Lower lobe of right lung (tissue), 2 donors: ENCODE results near the gene TAMALIN. TPM values are rescaled to one million over a fixed set of nuclear protein-coding genes. Genes with fewer than 3 reads are reported as not detected.

ENCODE experiments used
- ATAC-seq, 2 donors: fragments of 200-7000 bp; cut with Tn5 transposase; one replicate each; pipeline ENCODE4 v1.9.1; 2020 to 2022; ENCODE audit warnings: mild to moderate bottlenecking in 2 of 2, moderate library complexity in 2 of 2
- DNase-seq: peaks from one replicate; pipeline ENCODE4 v3.0.0-alpha.2; 2020
- H3K27ac ChIP-seq: fragments of 200-600 bp; one replicate; pipeline ENCODE4 v1.8.0; 2022
- H3K27me3 ChIP-seq: fragments of 200-600 bp; one replicate; pipeline ENCODE4 v1.8.0; 2022; ENCODE audit warnings: low read depth
- H3K36me3 ChIP-seq: fragments of 200-600 bp; one replicate; pipeline ENCODE4 v1.8.0; 2022; ENCODE audit warnings: mild to moderate bottlenecking
- H3K4me1 ChIP-seq: fragments of 200-600 bp; one replicate; pipeline ENCODE4 v1.8.0; 2022
- H3K4me3 ChIP-seq: fragments of 200-600 bp; one replicate; pipeline ENCODE4 v1.8.0; 2022; ENCODE audit warnings: mild to moderate bottlenecking
- H3K9me3 ChIP-seq: fragments of 200-600 bp; one replicate; pipeline ENCODE4 v1.8.0; 2022
- intact Hi-C: fragments of 100-400 bp; cut with DNase I; formaldehyde crosslinking; loops from one replicate; pipeline ENCODE4 v1.11.0; 2022
- long read RNA-seq: library from polyadenylated mRNA; unstranded; transcript quantifications from one replicate; pipeline ENCODE4 v2.0.0, GENCODE V29; 2021
- total RNA-seq: library from RNA; stranded (reverse); fragmentation: NEBNext Ultra II Directional; extraction: Animal tissue kit (Norgen Biotek cat#: 25700); gene quantifications from one replicate; pipeline ENCODE4 v1.2.1, GENCODE V29; 2021
- TF ChIP-seq, protein P1 (sequence below): fragments of 200-600 bp; IDR thresholded peaks from one replicate; pipeline ENCODE4 v1.8.0; 2022; ENCODE audit warnings: antibody characterized with exemption, mild to moderate bottlenecking
- donor health status: DM: no; HTN: yes; CAD: no; lungs with severe emphysema.

The TAMALIN gene
- 85.5 TPM for total RNA-seq
- long read RNA-seq, transcript GRASP-201 (8 exons, 1,933 nt), result major isoform, 102 of 137 reads
- long read RNA-seq, partial matches to known transcripts, result 3 of 137 reads
- long read RNA-seq, other reads (novel, unspliced or antisense), result 26 of 137 reads

DNA sequence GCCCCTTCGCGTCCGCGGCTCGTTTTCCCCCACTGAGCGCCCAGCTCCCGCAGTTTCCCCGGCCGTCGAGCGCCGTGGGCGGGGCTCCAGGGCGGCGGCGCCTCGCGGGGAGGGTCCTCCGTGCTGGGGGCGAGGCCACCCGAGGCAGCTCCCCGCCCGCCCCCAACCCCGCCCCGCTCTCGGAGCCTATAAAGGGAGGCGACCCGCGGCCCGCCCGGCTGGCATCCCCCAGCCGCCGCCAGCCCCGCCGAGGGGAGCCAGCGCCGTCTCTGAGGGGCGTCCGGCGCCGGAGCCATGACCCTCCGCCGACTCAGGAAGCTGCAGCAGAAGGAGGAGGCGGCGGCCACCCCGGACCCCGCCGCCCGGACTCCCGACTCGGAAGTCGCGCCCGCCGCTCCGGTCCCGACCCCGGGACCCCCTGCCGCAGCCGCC is at the start of gene TAMALIN:
TAMALIN (plus strand) TSS at position 221 of the 432 bp plus-strand sequence; CDS start at position 295, 74 bp downstream.
- TF ChIP-seq, protein P1, sequence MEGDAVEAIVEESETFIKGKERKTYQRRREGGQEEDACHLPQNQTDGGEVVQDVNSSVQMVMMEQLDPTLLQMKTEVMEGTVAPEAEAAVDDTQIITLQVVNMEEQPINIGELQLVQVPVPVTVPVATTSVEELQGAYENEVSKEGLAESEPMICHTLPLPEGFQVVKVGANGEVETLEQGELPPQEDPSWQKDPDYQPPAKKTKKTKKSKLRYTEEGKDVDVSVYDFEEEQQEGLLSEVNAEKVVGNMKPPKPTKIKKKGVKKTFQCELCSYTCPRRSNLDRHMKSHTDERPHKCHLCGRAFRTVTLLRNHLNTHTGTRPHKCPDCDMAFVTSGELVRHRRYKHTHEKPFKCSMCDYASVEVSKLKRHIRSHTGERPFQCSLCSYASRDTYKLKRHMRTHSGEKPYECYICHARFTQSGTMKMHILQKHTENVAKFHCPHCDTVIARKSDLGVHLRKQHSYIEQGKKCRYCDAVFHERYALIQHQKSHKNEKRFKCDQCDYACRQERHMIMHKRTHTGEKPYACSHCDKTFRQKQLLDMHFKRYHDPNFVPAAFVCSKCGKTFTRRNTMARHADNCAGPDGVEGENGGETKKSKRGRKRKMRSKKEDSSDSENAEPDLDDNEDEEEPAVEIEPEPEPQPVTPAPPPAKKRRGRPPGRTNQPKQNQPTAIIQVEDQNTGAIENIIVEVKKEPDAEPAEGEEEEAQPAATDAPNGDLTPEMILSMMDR, result no peak

DNA sequence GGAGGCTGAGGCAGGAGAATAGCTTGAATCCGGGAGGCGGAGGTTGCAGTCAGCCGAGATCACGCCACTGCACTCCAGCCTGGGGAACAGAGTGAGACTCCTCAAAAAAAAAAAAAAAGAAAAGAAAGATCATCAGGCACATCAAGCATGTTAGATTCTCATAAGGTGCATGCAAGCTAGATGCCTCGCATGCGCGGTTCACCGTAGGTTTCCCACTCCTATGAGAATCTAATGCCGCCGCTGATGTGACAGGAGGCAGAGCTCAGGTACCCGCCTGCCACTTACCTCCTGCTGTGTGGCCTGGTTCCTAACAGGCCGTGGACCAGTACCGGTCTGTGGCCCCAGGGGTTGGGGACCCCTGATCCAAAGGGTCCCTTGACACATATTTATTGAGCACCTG is 48.2 kb upstream of the TAMALIN start:
- TF ChIP-seq, protein P1, result no peak
- intact Hi-C loops, result no loop called here
- H3K27me3 ChIP-seq, result no peaks in the 10 kb centered on the region
- peaks cover 70% of the 10 kb centered on the region for H3K4me1 ChIP-seq
- no peak overlapping the region for H3K4me3 ChIP-seq
- DNase-seq, result no peak
- ATAC-seq, result no peak
- H3K36me3 ChIP-seq, result peaks cover 3% of the 10 kb centered on the region
- H3K9me3 ChIP-seq, result no peaks in the 10 kb centered on the region
- H3K27ac ChIP-seq, result no peak overlapping the region

More for the DNA sequence above, at the start of gene TAMALIN:
- peak; percentile 73 for DNase-seq
- ATAC-seq, result peak; percentile 72 to 81
- Histone ChIP-seq H3K36me3 (peaks cover 13% of the 10 kb centered on the region), H3K9me3 (no peaks in the 10 kb centered on the region), H3K27me3 (peaks cover 19% of the 10 kb centered on the region), H3K4me1 (peaks cover 64% of the 10 kb centered on the region), H3K27ac (peak within 1 kb of the TSS; percentile 92), H3K4me3 (peak within 1 kb of the TSS; percentile 74)
- intact Hi-C loops, result no loop called here

DNA sequence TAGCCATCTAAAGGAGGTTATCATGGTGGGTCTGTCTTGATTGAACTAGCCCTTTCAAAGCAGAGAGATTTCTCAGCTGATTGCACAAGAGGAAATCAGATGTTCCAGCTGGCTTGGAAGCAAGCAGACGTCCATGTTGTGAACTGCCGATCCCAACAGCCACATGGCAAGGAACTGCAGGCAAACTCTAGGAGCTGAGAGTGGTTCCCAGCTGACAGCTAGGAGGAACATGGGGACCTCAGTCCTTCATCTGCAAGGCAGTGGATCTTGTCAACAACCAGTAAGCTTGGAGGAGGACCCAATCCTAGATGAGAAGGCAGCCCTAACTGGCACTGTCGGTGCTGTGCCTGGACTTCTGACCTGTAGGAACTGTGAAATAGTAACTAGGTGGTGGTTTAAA is 47.5 kb upstream of the TAMALIN start:
- TF ChIP-seq, protein P1, result no peak
- Histone ChIP-seq H3K4me3 (no peak overlapping the region), H3K27me3 (no peaks in the 10 kb centered on the region), H3K4me1 (peaks cover 63% of the 10 kb centered on the region), H3K36me3 (peaks cover 3% of the 10 kb centered on the region), H3K9me3 (no peaks in the 10 kb centered on the region), H3K27ac (no peak overlapping the region)
- intact Hi-C loops, result no loop called here
- no peak for DNase-seq
- no peak for ATAC-seq

DNA sequence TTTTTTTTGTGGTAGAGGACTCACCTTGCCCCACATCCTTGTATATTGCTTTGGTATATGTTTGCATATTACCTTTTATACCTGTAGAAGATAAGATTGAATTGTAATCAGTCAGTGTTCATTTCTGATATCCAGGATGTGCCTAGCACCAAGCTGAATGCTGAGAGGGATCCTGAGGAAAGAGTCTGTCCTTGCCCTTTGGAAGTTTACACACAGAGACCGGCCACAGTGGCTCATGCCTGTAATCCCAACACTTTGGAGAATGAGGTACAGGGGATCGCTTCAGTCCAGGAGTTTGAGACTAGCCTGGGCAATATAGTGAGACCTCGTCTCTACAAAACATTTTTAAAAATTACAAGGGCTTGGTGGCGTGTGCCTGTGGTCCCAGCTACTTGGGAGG is 46.8 kb upstream of the TAMALIN start:
- intact Hi-C loops, result no loop called here
- DNase-seq (no peak), ATAC-seq (no peak)
- Histone ChIP-seq H3K4me3 (no peak overlapping the region), H3K27me3 (no peaks in the 10 kb centered on the region), H3K4me1 (peaks cover 56% of the 10 kb centered on the region), H3K36me3 (peaks cover 3% of the 10 kb centered on the region), H3K27ac (no peak overlapping the region), H3K9me3 (no peaks in the 10 kb centered on the region)
- TF ChIP-seq, protein P1, result no peak

DNA sequence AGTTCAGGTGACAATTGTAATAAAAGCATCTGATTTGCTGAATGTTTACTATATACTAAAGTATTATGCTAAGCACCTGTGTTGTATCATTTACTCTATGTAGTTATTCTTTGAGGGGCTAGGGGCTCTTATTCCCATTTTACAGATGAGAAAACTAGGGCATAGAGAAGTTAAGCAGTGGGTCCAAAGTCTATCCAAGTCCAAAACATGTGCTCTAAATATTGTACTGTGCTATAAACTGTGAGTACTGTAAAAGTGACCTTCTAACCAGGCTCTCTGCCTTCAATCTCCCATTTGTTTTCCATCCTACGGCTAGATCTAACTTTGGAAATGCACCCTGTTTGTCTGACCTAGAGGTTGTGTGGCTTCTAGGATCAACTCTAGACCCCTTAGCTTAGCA is 46.3 kb upstream of the TAMALIN start:
- no peak overlapping the region for H3K4me3 ChIP-seq
- intact Hi-C loops, result no loop called here
- ATAC-seq (no peak), DNase-seq (no peak)
- peaks cover 3% of the 10 kb centered on the region for H3K36me3 ChIP-seq
- no peaks in the 10 kb centered on the region for H3K27me3 ChIP-seq
- TF ChIP-seq, protein P1, result no peak
- peaks cover 50% of the 10 kb centered on the region for H3K4me1 ChIP-seq
- H3K9me3 ChIP-seq, result no peaks in the 10 kb centered on the region
- H3K27ac ChIP-seq, result no peak overlapping the region
